HG03175 (cell line): ENCODE results near the gene KCNQ5.
"Not testable (repeated sequence)": the region's sequence is repeated elsewhere in the genome, so short reads cannot be mapped to it uniquely, and the experiment has no call there.

Experiments used
- ATAC-seq: cut with Tn5 transposase; IDR thresholded peaks from one replicate; pipeline ENCODE4 v1.9.1; 2021; ENCODE audit warnings: mild to moderate bottlenecking, moderate library complexity; ENCODE audit not compliant: unreplicated experiment

Gene KCNQ5

DNA sequence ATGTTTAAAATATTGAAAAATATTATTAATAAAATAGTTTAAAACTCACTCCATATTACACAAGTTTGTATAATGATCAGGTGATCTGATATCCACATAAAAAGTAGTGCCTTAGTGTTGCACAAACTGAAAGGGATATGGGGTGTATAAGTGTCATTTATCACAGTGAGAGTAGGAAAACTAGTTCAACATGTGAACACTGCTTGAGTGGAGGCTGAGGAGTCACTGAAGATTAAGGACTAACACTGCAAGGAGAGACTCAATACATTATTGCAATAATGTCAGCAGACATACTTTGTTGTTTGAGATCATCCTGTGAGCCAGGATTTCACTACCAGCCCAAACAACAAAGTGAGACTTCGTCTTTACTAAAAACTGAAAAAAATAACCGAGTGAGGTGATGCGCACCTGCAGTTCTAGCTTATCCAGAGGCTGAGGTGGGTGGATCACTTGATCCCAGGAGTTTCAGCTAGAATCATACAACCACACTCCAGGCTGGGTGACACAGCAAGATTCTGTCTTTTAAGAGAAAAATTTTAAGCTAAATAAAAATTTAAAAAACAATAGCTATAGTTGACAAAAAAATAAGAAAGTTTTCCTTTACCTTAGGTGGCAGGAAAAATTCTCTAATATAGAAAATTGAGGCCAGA, 605.9 kb downstream of the KCNQ5 start:
- ATAC-seq = no peak

GRCh38 chr6:73231986-73232391, 610.1 kb downstream of the KCNQ5 start:
- peak; percentile 43 for ATAC-seq

GRCh38 chr6:73233048-73233447, 611.2 kb downstream of the KCNQ5 start:
- no peak for ATAC-seq

- ATAC-seq = not testable (repeated sequence)
These were observed 612.1 kb downstream of the KCNQ5 start for GRCh38 chr6:73233971-73234370.

DNA sequence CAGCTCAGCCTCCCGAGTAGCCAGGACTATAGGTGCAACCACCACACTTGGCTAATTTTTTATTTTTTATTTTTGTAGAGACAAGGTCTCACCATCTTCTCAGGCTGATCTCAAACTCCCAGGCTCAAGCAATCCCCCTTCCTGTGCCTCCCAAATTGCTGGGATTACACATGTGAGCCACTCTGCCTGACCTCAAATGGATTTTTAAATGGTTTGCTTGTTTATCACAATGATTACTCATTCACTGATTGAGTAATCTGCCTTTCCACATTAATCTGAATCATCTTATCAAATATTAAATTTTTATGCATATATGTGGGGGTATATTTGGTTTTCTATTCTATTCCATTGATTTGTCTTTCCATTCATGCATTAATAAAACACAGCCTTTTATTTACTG, 612.9 kb downstream of the KCNQ5 start:
- ATAC-seq = no peak

- no peak for ATAC-seq
These were observed 614.4 kb downstream of the KCNQ5 start for GRCh38 chr6:73236144-73236750.

DNA sequence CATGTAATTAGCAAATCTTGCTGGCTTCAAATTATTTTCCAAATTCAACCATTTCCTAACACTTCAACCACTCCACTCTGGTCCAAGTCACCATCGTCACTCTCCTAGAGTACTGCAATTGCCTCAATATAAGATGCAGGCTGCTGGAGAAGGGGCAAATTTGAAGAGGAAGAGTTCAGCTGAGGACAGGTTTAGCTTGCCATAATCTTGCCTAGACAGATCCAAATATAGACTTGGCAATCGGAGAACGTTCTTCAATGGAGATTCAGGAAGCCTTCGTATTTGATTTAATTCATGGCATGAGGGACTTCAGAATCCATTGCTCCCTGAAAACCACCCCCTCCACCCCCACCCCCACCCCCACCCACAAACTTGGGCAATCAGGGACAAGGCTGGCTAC, 618.9 kb downstream of the KCNQ5 start:
- no peak for ATAC-seq

GRCh38 chr6:73242001-73242400, 620.1 kb downstream of the KCNQ5 start:
- no peak for ATAC-seq
